Left kidney (tissue), 2 donors: ENCODE results near the gene CASP9. TPM values are rescaled to one million over a fixed set of nuclear protein-coding genes. Genes with fewer than 3 reads are reported as not detected.
"Not testable (repeated sequence)": the region's sequence is repeated elsewhere in the genome, so short reads cannot be mapped to it uniquely, and the experiment has no call there.

Experiments
- DNase-seq: peaks from one replicate; pipeline ENCODE4 v3.0.0-alpha.2; 2013
- polyA plus RNA-seq: library from polyadenylated mRNA; unstranded; fragments of 120-200 nt; gene quantifications from one replicate; pipeline ENCODE4 v1.2.1, GENCODE V29; 2013; ENCODE audit not compliant: insufficient read length

CASP9 gene
- polyA plus RNA-seq, 1 donor = 31.0 TPM

- DNase-seq = not testable (repeated sequence)
Measured at GRCh38 chr1:15471067-15471466, 52.9 kb downstream of the CASP9 start.

- not testable (repeated sequence) for DNase-seq
Measured at GRCh38 chr1:15469821-15470448, 54.1 kb downstream of the CASP9 start.

- DNase-seq = no peak
Measured at GRCh38 chr1:15469361-15469760, 54.7 kb downstream of the CASP9 start.

GRCh38 chr1:15468145-15468544 lies 55.9 kb downstream of the CASP9 start:
- DNase-seq = no peak

- not testable (repeated sequence) for DNase-seq
Measured at GRCh38 chr1:15466955-15467625, 56.9 kb downstream of the CASP9 start.

- DNase-seq = no peak
Measured at GRCh38 chr1:15465674-15466073, 58.3 kb downstream of the CASP9 start.

- DNase-seq = not testable (repeated sequence)
Measured at GRCh38 chr1:15463926-15464322, 60.1 kb downstream of the CASP9 start.

- peak; percentile 25 for DNase-seq
Measured at GRCh38 chr1:15463064-15463800, 60.8 kb downstream of the CASP9 start.

- no peak for DNase-seq
Measured at GRCh38 chr1:15460708-15461095, 63.3 kb downstream of the CASP9 start.

GRCh38 chr1:15459771-15460707 lies 64.0 kb downstream of the CASP9 start:
- DNase-seq = no peak

GRCh38 chr1:15458388-15458787 lies 65.6 kb downstream of the CASP9 start:
- not testable (repeated sequence) for DNase-seq

- no peak for DNase-seq
Measured at GRCh38 chr1:15457585-15457984, 66.4 kb downstream of the CASP9 start.

- no peak for DNase-seq
Measured at GRCh38 chr1:15456313-15456954, 67.6 kb downstream of the CASP9 start, which contains the start of gene CELA2A. Gene CELA2A (plus strand): TSS chr1:15456732. CDS start chr1:15456754, 22 bp downstream.

- DNase-seq = no peak
Measured at GRCh38 chr1:15455522-15455921, 68.5 kb downstream of the CASP9 start.

GRCh38 chr1:15454256-15454655 lies 69.8 kb downstream of the CASP9 start:
- DNase-seq = no peak

- no peak for DNase-seq
Measured at GRCh38 chr1:15453734-15454133, 70.3 kb downstream of the CASP9 start.

- no peak for DNase-seq
Measured at GRCh38 chr1:15452866-15453571, 71.0 kb downstream of the CASP9 start.

GRCh38 chr1:15452216-15452615 lies 71.8 kb downstream of the CASP9 start:
- DNase-seq = no peak

GRCh38 chr1:15451014-15451722 lies 72.8 kb downstream of the CASP9 start:
- DNase-seq = no peak

- DNase-seq = no peak
Measured at GRCh38 chr1:15449567-15449966, 74.4 kb downstream of the CASP9 start.
